B cell (primary cell): ENCODE data around the gene RXYLT1. TPM values are rescaled to one million over a fixed set of nuclear protein-coding genes. Genes with fewer than 3 reads are reported as not detected.

ENCODE experiments used
- ATAC-seq: fragments of 200-7000 bp; cut with Tn5 transposase; one replicate; pipeline ENCODE4 v1.10.0; 2021; ENCODE audit warnings: low read depth, mild to moderate bottlenecking, moderate number of reproducible peaks, moderate library complexity
- CTCF ChIA-PET: fragments of 350-600 bp; sonication (Branson Sonifier 250); formaldehyde crosslinking; loops from one replicate; lab custom pipeline; 2021; ENCODE audit warnings: antibody characterized with exemption, inconsistent platforms; lab: Charles Lee
- POLR2A ChIA-PET: fragments of 350-600 bp; sonication (Branson Sonifier 250); formaldehyde crosslinking; loops from one replicate; lab custom pipeline; 2021; ENCODE audit warnings: antibody characterized with exemption; lab: Charles Lee
- DNase-seq: peaks from one replicate; pipeline ENCODE4 v3.0.0; 2013
- H2AFZ ChIP-seq: 2 replicates; pipeline ENCODE4 v1.6.1; 2012; ENCODE audit warnings: mild to moderate bottlenecking, low read depth, low read length; ENCODE audit not compliant: insufficient read depth, poor library complexity, severe bottlenecking
- H3K27ac ChIP-seq, 2 donors: 1 replicate in 1 of 2; 2 replicates in 1 of 2; pipeline ENCODE4 v1.5.1; 2012 to 2013; ENCODE audit warnings: low read length in 2 of 2, mild to moderate bottlenecking in 2 of 2, moderate library complexity in 1 of 2
- H3K27me3 ChIP-seq, 4 experiments: fragments of 200-600 bp in 1 of 4; sonication (generic) in 1 of 4; replicated peaks in 1 of 4; 1 replicate in 2 of 4; 2 replicates in 2 of 4; pipeline versions ENCODE4 v1.6.1 to v1.7.0; 2013 to 2016; ENCODE audit warnings: low read length in 3 of 4, mild to moderate bottlenecking in 2 of 4, mixed read lengths in 1 of 4, moderate library complexity in 1 of 4; ENCODE audit not compliant: insufficient read depth in 4 of 4, control insufficient read depth in 3 of 4; ENCODE audit errors: control extremely low read depth in 1 of 4
- H3K36me3 ChIP-seq, 2 experiments: replicated peaks in 1 of 2; 1 replicate in 1 of 2; 2 replicates in 1 of 2; pipeline versions ENCODE4 v1.6.1 to v1.7.1; 2013; ENCODE audit warnings: low read length in 1 of 2; ENCODE audit not compliant: insufficient read depth in 2 of 2, control insufficient read depth in 1 of 2; ENCODE audit errors: control extremely low read depth in 1 of 2, extremely low read depth in 1 of 2
- H3K4me1 ChIP-seq, 2 donors: fragments of 200-600 bp in 1 of 2; sonication (generic) in 1 of 2; 1 replicate in 1 of 2; 2 replicates in 1 of 2; pipeline versions ENCODE4 v1.5.1 to v1.6.1; 2013 to 2017; ENCODE audit warnings: low read length in 2 of 2; ENCODE audit not compliant: control insufficient read depth in 2 of 2, insufficient read depth in 2 of 2
- H3K4me2 ChIP-seq: replicated peaks from 2 replicates; pipeline ENCODE3; 2012; ENCODE audit warnings: mild to moderate bottlenecking, low read depth, low read length; ENCODE audit not compliant: poor library complexity, severe bottlenecking
- H3K4me3 ChIP-seq, 5 experiments: fragments of 200-600 bp in 1 of 5; sonication (generic) in 1 of 5; 1 replicate in 3 of 5; 2 replicates in 2 of 5; pipeline versions ENCODE4 v1.5.1 to v1.7.0; 2011 to 2016; ENCODE audit warnings: low read length in 4 of 5, mild to moderate bottlenecking in 4 of 5, low read depth in 2 of 5, control low read depth in 1 of 5, moderate library complexity in 1 of 5; ENCODE audit not compliant: insufficient read depth in 1 of 5; ENCODE audit errors: control extremely low read depth in 1 of 5, extremely low read depth in 1 of 5
- H3K79me2 ChIP-seq: fragments of 200-600 bp; sonication (generic); one replicate; pipeline ENCODE4 v1.6.0; 2016; ENCODE audit warnings: low read length; ENCODE audit not compliant: control insufficient read depth, insufficient read depth
- H3K9ac ChIP-seq: fragments of 200-600 bp; sonication (generic); 2 replicates; pipeline ENCODE4 v1.6.1; 2017; ENCODE audit warnings: mild to moderate bottlenecking, low read length, moderate library complexity
- H3K9me3 ChIP-seq, 3 donors: one replicate each; pipeline versions ENCODE4 v1.6.1 to v1.7.1; 2013; ENCODE audit warnings: low read length in 2 of 3; ENCODE audit not compliant: control insufficient read depth in 2 of 3, insufficient read depth in 1 of 3; ENCODE audit errors: control extremely low read depth in 1 of 3
- H4K20me1 ChIP-seq: 2 replicates; pipeline ENCODE4 v1.6.0; 2012; ENCODE audit warnings: mild to moderate bottlenecking, low read length; ENCODE audit not compliant: insufficient read depth, control insufficient read depth, poor library complexity, severe bottlenecking
- H3K27ac Mint-ChIP-seq: one replicate; pipeline ENCODE4 v1.8.0; 2021; ENCODE audit warnings: mixed read lengths
- H3K27me3 Mint-ChIP-seq: one replicate; pipeline ENCODE4 v1.8.0; 2021; ENCODE audit warnings: mixed read lengths
- H3K4me1 Mint-ChIP-seq: one replicate; pipeline ENCODE4 v1.8.0; 2021; ENCODE audit warnings: mixed read lengths
- H3K4me3 Mint-ChIP-seq: one replicate; pipeline ENCODE4 v1.8.0; 2021; ENCODE audit warnings: mixed read lengths
- H3K9me3 Mint-ChIP-seq: one replicate; pipeline ENCODE4 v1.8.0; 2022; ENCODE audit warnings: mixed read lengths; ENCODE audit not compliant: insufficient read depth
- EZH2 ChIP-seq: IDR thresholded peaks from 2 replicates; pipeline ENCODE4 v1.6.1; 2012; ENCODE audit warnings: borderline replicate concordance, low read depth, mild to moderate bottlenecking, moderate library complexity, low read length; ENCODE audit not compliant: insufficient read depth, poor library complexity, severe bottlenecking
- WGBS: methylation state at CpG from one replicate; pipeline ENCODE4 v1.1.5; 2013; ENCODE audit warnings: missing lambda C conversion rate; ENCODE audit not compliant: insufficient coverage; 5-methylcytosine and 5-hydroxymethylcytosine counted together
- intact Hi-C: fragments of 100-400 bp; cut with micrococcal nuclease; formaldehyde crosslinking; loops from one replicate; pipeline ENCODE4 v1.10.0; 2022
- polyA plus RNA-seq: library from polyadenylated mRNA; depleted of rRNA; stranded (reverse); fragments of >200 nt; gene quantifications from 2 replicates; pipeline ENCODE4 v1.2.3, GENCODE V29; 2012
- total RNA-seq, 2 donors: library from RNA; stranded (reverse); fragments of 120-200 nt in 1 of 2; gene quantifications; 1 replicate in 1 of 2; 2 replicates in 1 of 2; pipeline versions ENCODE4 v1.2.3 to v1.2.4, GENCODE V29; 2013 to 2022
- TF ChIP-seq, protein P1 (sequence below): fragments of 200-600 bp; IDR thresholded peaks from one replicate; pipeline ENCODE4 v1.8.0; 2022; ENCODE audit warnings: antibody characterized with exemption, mild to moderate bottlenecking

RXYLT1 gene
- total and polyA plus RNA-seq, 2 donors (not counting 1 experiment from before 2014, with no cell fraction given), result 9.4 to 16.5 TPM

DNA sequence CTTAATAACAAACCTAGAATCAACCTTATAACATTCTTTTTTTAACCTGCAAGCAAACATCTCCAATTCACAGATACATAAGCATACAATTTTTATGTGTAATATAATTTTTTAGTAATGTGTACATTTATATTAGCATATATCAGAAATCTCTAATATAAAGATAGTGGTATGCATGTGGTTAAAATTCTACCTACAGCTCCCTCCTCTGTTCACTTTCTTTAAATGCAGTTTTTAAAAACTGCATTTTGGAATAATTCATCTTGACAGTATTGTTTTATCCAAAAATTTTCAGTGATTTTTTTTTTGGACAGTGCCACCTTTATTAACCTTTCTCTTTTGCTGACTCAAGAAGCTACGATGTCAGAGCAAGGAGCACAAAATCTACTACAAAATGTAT is 13.2 kb upstream of the RXYLT1 start:
- WGBS, result 83% methylated on average over 1 of the region's 1 CpG
- Mint-ChIP-seq H3K4me1 (peaks cover 2% of the 10 kb centered on the region), H3K4me3 (no peak overlapping the region), H3K9me3 (peaks cover 2% of the 10 kb centered on the region), H3K27ac (no peak overlapping the region), H3K27me3 (no peaks in the 10 kb centered on the region)
- Histone ChIP-seq H3K27ac (no peak overlapping the region), H3K79me2 (no peaks in the 10 kb centered on the region), H3K4me2 (no peak overlapping the region), H3K9ac (no peak overlapping the region), H3K27me3 (peaks cover 0 to 3% (median 0%) of the 10 kb centered on the region in 4 experiments), H3K4me3 (no peak overlapping the region), H2AFZ (no peak overlapping the region), H3K4me1 (no peaks in the 10 kb centered on the region), H3K9me3 (peaks cover 3 to 10% (median 3%) of the 10 kb centered on the region in 3 donors), H3K36me3 (no peaks in the 10 kb centered on the region), H4K20me1 (no peaks in the 10 kb centered on the region)
- ATAC-seq (no peak), DNase-seq (no peak)
- TF ChIP-seq, protein P1, sequence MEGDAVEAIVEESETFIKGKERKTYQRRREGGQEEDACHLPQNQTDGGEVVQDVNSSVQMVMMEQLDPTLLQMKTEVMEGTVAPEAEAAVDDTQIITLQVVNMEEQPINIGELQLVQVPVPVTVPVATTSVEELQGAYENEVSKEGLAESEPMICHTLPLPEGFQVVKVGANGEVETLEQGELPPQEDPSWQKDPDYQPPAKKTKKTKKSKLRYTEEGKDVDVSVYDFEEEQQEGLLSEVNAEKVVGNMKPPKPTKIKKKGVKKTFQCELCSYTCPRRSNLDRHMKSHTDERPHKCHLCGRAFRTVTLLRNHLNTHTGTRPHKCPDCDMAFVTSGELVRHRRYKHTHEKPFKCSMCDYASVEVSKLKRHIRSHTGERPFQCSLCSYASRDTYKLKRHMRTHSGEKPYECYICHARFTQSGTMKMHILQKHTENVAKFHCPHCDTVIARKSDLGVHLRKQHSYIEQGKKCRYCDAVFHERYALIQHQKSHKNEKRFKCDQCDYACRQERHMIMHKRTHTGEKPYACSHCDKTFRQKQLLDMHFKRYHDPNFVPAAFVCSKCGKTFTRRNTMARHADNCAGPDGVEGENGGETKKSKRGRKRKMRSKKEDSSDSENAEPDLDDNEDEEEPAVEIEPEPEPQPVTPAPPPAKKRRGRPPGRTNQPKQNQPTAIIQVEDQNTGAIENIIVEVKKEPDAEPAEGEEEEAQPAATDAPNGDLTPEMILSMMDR, result no peak
- no peak for TF ChIP-seq EZH2
- POLR2A ChIA-PET, result no interaction called here
- CTCF ChIA-PET, result no interaction called here
- intact Hi-C loops, result no loop called here

DNA sequence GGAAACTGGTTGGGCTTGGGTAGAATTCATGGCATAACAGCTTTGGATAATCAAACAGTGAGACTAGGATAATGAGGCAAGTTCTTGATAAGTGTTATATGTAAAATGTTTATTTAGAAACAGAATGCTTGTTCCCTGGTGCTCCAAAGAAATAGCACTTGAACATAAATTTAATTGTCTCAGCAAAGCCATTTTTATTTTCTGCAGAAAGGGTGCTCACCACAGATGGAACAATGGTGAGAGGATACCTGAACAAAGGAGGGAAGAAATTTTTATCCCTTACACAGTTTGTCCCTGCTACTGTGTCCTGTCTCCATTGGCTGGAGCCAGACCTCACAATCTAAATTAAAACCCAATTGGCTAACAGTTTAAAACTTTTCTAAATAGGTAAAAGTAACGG is 9.3 kb upstream of the RXYLT1 start:
- 100% methylated on average over 1 of the region's 1 CpG for WGBS
- ChIA-PET CTCF (no interaction called here), POLR2A (no interaction called here)
- Histone ChIP-seq H3K9ac (no peak overlapping the region), H3K27ac (no peak overlapping the region), H3K4me1 (no peaks in the 10 kb centered on the region), H2AFZ (no peak overlapping the region), H4K20me1 (no peaks in the 10 kb centered on the region), H3K4me2 (no peak overlapping the region), H3K9me3 (peaks cover 3 to 10% (median 3%) of the 10 kb centered on the region in 3 donors), H3K79me2 (no peaks in the 10 kb centered on the region), H3K4me3 (no peak overlapping the region), H3K36me3 (no peaks in the 10 kb centered on the region), H3K27me3 (peaks cover 0 to 6% (median 0%) of the 10 kb centered on the region in 4 experiments)
- DNase-seq (no peak), ATAC-seq (no peak)
- Mint-ChIP-seq H3K4me1 (peaks cover 3% of the 10 kb centered on the region), H3K27me3 (no peaks in the 10 kb centered on the region), H3K9me3 (peaks cover 2% of the 10 kb centered on the region), H3K27ac (no peak overlapping the region), H3K4me3 (no peak overlapping the region)
- intact Hi-C loops, result no loop called here
- TF ChIP-seq, protein P1, result no peak
- no peak for TF ChIP-seq EZH2
